Tibial nerve (tissue), 4 donors: ENCODE results near the gene SLC6A8.
"Not testable (repeated sequence)": the region's sequence is repeated elsewhere in the genome, so short reads cannot be mapped to it uniquely, and the experiment has no call there.

Experiments
- CTCF ChIP-seq, 5 experiments: fragments of 200-600 bp in 3 of 5; fragments of 450-650 bp in 2 of 5; sonication (generic) in 3 of 5; IDR thresholded peaks; one replicate each; pipeline ENCODE4 v1.5.1; 2016 to 2019; ENCODE audit warnings: antibody characterized with exemption in 5 of 5, mild to moderate bottlenecking in 3 of 5, moderate library complexity in 2 of 5
- EP300 ChIP-seq, 2 donors: sonication (generic); formaldehyde crosslinking; IDR thresholded peaks; one replicate each; pipeline ENCODE4 v1.6.1; 2017; ENCODE audit warnings: antibody characterized with exemption in 2 of 2, mild to moderate bottlenecking in 1 of 2
- POLR2A ChIP-seq, 2 donors: fragments of 450-650 bp; IDR thresholded peaks; one replicate each; pipeline ENCODE4 v1.6.1; 2017; ENCODE audit warnings: antibody characterized with exemption in 2 of 2, mild to moderate bottlenecking in 2 of 2, moderate library complexity in 2 of 2

- TF ChIP-seq POLR2A, CTCF, EP300 (IDR thresholded peaks at IDR 0.05): not testable (repeated sequence)
These were observed 3.5 kb downstream of the SLC6A8 start for GRCh38 chrX:153691032-153691827.
